ENCODE data around the gene TMEM86B. TPM values are rescaled to one million over a fixed set of nuclear protein-coding genes. Genes with fewer than 3 reads are reported as not detected.

TMEM86B gene
- total RNA-seq, 1 experiment from 2014 or later, result 4.2 TPM

GRCh38 chr19:55231391-55232285 lies 3.1 kb upstream of the TMEM86B start:
- H3K9me3 Mint-ChIP-seq (ENCODE audit: unreplicated experiment), result no peaks in the 10 kb centered on the region
- no peak for TF ChIP-seq CTCF (IDR thresholded peaks at IDR 0.05; ENCODE audit: unreplicated experiment)
- no peaks in the 10 kb centered on the region for H3K27me3 Mint-ChIP-seq (ENCODE audit: insufficient read depth, unreplicated experiment)
- peak overlapping the region; percentile 64 for H3K27ac Mint-ChIP-seq (ENCODE audit: low read depth, unreplicated experiment)
- CTCF ChIA-PET, result no interaction called here
- no peaks in the 10 kb centered on the region for H3K4me1 Mint-ChIP-seq (ENCODE audit: insufficient read depth, unreplicated experiment)
- DNase-seq (ENCODE audit: unreplicated experiment), result no peak
- H3K36me3 Mint-ChIP-seq (ENCODE audit: insufficient read depth, unreplicated experiment), result peaks cover 53% of the 10 kb centered on the region
- POLR2A ChIA-PET, result no interaction called here
- intact Hi-C loops (cut with micrococcal nuclease), result no loop called here
- H3K4me3 Mint-ChIP-seq (ENCODE audit: unreplicated experiment), result no peak overlapping the region
- no TSS peak for BruUV-seq (replicated peaks)

GRCh38 chr19:55230780-55231179 lies 2.2 kb upstream of the TMEM86B start:
- Mint-ChIP-seq H3K4me3 (ENCODE audit: unreplicated experiment) (no peak overlapping the region), H3K4me1 (ENCODE audit: insufficient read depth, unreplicated experiment) (no peaks in the 10 kb centered on the region), H3K9me3 (ENCODE audit: unreplicated experiment) (no peaks in the 10 kb centered on the region), H3K36me3 (ENCODE audit: insufficient read depth, unreplicated experiment) (peaks cover 53% of the 10 kb centered on the region), H3K27me3 (ENCODE audit: insufficient read depth, unreplicated experiment) (no peaks in the 10 kb centered on the region), H3K27ac (ENCODE audit: low read depth, unreplicated experiment) (no peak overlapping the region)
- ChIA-PET CTCF (no interaction called here), POLR2A (no interaction called here)
- no peak for DNase-seq (ENCODE audit: unreplicated experiment)
- TF ChIP-seq CTCF (IDR thresholded peaks at IDR 0.05; ENCODE audit: unreplicated experiment), result no peak
- no TSS peak for BruUV-seq (replicated peaks)
- intact Hi-C loops (cut with micrococcal nuclease), result no loop called here

DNA sequence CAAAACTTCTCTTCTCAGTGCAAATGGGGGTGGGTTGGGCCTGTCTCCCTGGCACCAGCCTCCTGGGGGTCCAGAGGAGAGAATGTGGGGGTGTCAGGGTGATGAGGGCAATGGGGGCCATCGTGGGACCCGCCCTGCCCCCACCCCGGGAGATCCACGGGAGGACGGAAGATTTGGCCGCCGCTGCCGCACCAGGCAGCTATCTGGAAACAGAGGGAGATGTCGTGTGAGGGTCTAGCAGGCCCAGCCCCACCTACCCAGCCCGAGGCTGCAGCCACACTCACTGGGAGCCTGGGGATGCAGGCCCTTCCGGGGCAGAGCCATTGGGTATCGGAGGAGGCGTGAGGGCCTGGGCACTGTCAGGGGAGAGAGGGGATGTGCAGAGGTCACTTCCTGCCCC lies 1.8 kb upstream of the TMEM86B start:
- intact Hi-C loops (cut with micrococcal nuclease), result no loop called here
- BruUV-seq (replicated peaks), result no TSS peak
- H3K4me3 Mint-ChIP-seq (ENCODE audit: unreplicated experiment), result no peak overlapping the region
- H3K9me3 Mint-ChIP-seq (ENCODE audit: unreplicated experiment), result no peaks in the 10 kb centered on the region
- ChIA-PET CTCF (no interaction called here), POLR2A (no interaction called here)
- DNase-seq (ENCODE audit: unreplicated experiment), result no peak
- H3K27me3 Mint-ChIP-seq (ENCODE audit: insufficient read depth, unreplicated experiment), result no peaks in the 10 kb centered on the region
- no peak for TF ChIP-seq CTCF (IDR thresholded peaks at IDR 0.05; ENCODE audit: unreplicated experiment)
- H3K4me1 Mint-ChIP-seq (ENCODE audit: insufficient read depth, unreplicated experiment), result no peaks in the 10 kb centered on the region
- no peak overlapping the region for H3K27ac Mint-ChIP-seq (ENCODE audit: low read depth, unreplicated experiment)
- H3K36me3 Mint-ChIP-seq (ENCODE audit: insufficient read depth, unreplicated experiment), result peaks cover 56% of the 10 kb centered on the region

DNA sequence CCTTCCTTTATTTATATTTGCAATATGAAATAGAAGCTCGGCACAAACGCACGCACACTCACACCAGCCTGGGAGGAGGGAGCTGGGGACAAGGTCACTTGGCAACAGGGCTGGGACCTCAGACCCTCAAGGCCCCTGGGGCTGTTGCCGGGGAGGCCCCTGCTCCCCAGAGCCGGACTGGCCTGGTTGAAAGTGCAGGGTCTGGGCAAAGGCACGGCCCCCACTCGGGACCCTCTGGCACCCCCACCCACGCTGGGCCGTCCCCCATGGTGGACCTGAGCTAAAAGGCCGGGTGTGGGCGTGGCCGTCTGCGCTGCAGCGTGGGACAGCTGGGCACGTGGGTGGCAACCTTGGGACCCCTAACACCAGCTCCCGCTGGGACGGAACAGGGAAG lies 1.2 kb upstream of the TMEM86B start:
- H3K36me3 Mint-ChIP-seq (ENCODE audit: insufficient read depth, unreplicated experiment), result peaks cover 54% of the 10 kb centered on the region
- TF ChIP-seq CTCF (IDR thresholded peaks at IDR 0.05; ENCODE audit: unreplicated experiment), result no peak
- ChIA-PET POLR2A (no interaction called here), CTCF (interaction anchor here (0.6 kb wide), 1 partner anchor 16 kb away, joined by 3 read pairs; no protein-coding TSS in a partner anchor)
- no peaks in the 10 kb centered on the region for H3K27me3 Mint-ChIP-seq (ENCODE audit: insufficient read depth, unreplicated experiment)
- intact Hi-C loops (cut with micrococcal nuclease), result no loop called here
- no peak overlapping the region for H3K27ac Mint-ChIP-seq (ENCODE audit: low read depth, unreplicated experiment)
- DNase-seq (ENCODE audit: unreplicated experiment), result no peak
- H3K9me3 Mint-ChIP-seq (ENCODE audit: unreplicated experiment), result no peaks in the 10 kb centered on the region
- no peaks in the 10 kb centered on the region for H3K4me1 Mint-ChIP-seq (ENCODE audit: insufficient read depth, unreplicated experiment)
- no peak overlapping the region for H3K4me3 Mint-ChIP-seq (ENCODE audit: unreplicated experiment)
- TSS peak; percentile 90 for BruUV-seq (replicated peaks)
